H1 (cell line): ENCODE data around the gene TREM1. TPM values are rescaled to one million over a fixed set of nuclear protein-coding genes. Genes with fewer than 3 reads are reported as not detected.

Experiments used
- CTCF ChIA-PET: fragments of 300-600 bp; sonication (Branson Sonifier 250); formaldehyde crosslinking; loops from one replicate; lab custom pipeline; 2021; ENCODE audit not compliant: partially characterized antibody; lab: Charles Lee
- POLR2A ChIA-PET: fragments of 300-600 bp; sonication (Branson Sonifier 250); formaldehyde crosslinking; loops from one replicate; lab custom pipeline; 2021; ENCODE audit warnings: inconsistent platforms; ENCODE audit not compliant: partially characterized antibody; lab: Charles Lee
- DNase-seq, 2 experiments: peaks; one replicate each; pipeline versions ENCODE4 v3.0.0 to v3.0.0-alpha.2; 2010 to 2022; ENCODE audit warnings: low spot score in 2 of 2, low read depth in 1 of 2, mixed read lengths in 1 of 2
- FAIRE-seq: peaks from 2 replicates; lab custom pipeline; 2011; peaks lifted over from hg19 to GRCh38; lab: Jason Lieb, UNC
- H2AFZ ChIP-seq: 2 replicates; pipeline ENCODE4 v1.8.1; 2012; ENCODE audit warnings: low read length, inconsistent platforms
- H2AK5ac ChIP-seq: 2 replicates; pipeline ENCODE4 v1.6.1; 2013; ENCODE audit warnings: low read depth, low read length
- H2BK120ac ChIP-seq: replicated peaks from 2 replicates; pipeline ENCODE3; 2013; ENCODE audit warnings: low read depth, low read length, inconsistent platforms
- H2BK12ac ChIP-seq: 2 replicates; pipeline ENCODE4 v1.6.1; 2013; ENCODE audit warnings: low read depth, low read length
- H2BK15ac ChIP-seq: 2 replicates; pipeline ENCODE4 v1.6.1; 2013; ENCODE audit warnings: low read length
- H2BK20ac ChIP-seq: 2 replicates; pipeline ENCODE4 v1.6.1; 2013; ENCODE audit warnings: low read length
- H2BK5ac ChIP-seq: 2 replicates; pipeline ENCODE4 v1.6.1; 2013; ENCODE audit warnings: low read depth, low read length
- H3K14ac ChIP-seq: 2 replicates; pipeline ENCODE4 v1.6.1; 2013; ENCODE audit warnings: inconsistent platforms; ENCODE audit not compliant: insufficient read length
- H3K18ac ChIP-seq: 2 replicates; pipeline ENCODE4 v1.6.1; 2013; ENCODE audit warnings: low read length; ENCODE audit errors: extremely low read depth
- H3K23ac ChIP-seq: 2 replicates; pipeline ENCODE4 v1.6.1; 2013; ENCODE audit warnings: inconsistent platforms; ENCODE audit not compliant: insufficient read length
- H3K23me2 ChIP-seq: 2 replicates; pipeline ENCODE4 v1.6.1; 2013; ENCODE audit warnings: low read depth, low read length
- H3K27ac ChIP-seq: 2 replicates; pipeline ENCODE4 v1.6.1; 2011; ENCODE audit warnings: low read depth, low read length, inconsistent platforms
- H3K27me3 ChIP-seq, 4 experiments: replicated peaks in 1 of 4; 1 replicate in 1 of 4; 2 replicates in 3 of 4; pipeline versions ENCODE4 v1.6.1 to v1.8.1; 2011 to 2013; ENCODE audit warnings: low read length in 3 of 4, mild to moderate bottlenecking in 3 of 4, inconsistent platforms in 2 of 4, mixed read lengths in 2 of 4, moderate library complexity in 1 of 4; ENCODE audit not compliant: control insufficient read depth in 3 of 4, insufficient read depth in 3 of 4; ENCODE audit errors: extremely low read depth in 1 of 4
- H3K36me3 ChIP-seq, 4 experiments: 2 replicates each; pipeline versions ENCODE4 v1.6.1 to v1.8.1; 2011 to 2013; ENCODE audit warnings: mild to moderate bottlenecking in 4 of 4, low read length in 3 of 4, moderate library complexity in 2 of 4, control low read depth in 1 of 4, inconsistent platforms in 1 of 4; ENCODE audit not compliant: insufficient read depth in 4 of 4, control insufficient read depth in 2 of 4
- H3K4ac ChIP-seq: replicated peaks from 2 replicates; pipeline ENCODE3; 2013; ENCODE audit warnings: low read length, low read depth, mixed read lengths, inconsistent platforms; ENCODE audit not compliant: insufficient read length
- H3K4me1 ChIP-seq, 4 experiments: replicated peaks in 1 of 4; 1 replicate in 1 of 4; 2 replicates in 3 of 4; pipeline versions ENCODE4 v1.6.1 to v1.8.1; 2011 to 2013; ENCODE audit warnings: low read length in 3 of 4, inconsistent platforms in 2 of 4, mixed read lengths in 1 of 4; ENCODE audit not compliant: insufficient read depth in 4 of 4, control insufficient read depth in 3 of 4
- H3K4me2 ChIP-seq, 2 experiments: 2 replicates each; pipeline versions ENCODE4 v1.6.1 to v1.8.1; 2011 to 2013; ENCODE audit warnings: low read depth in 2 of 2, low read length in 2 of 2, control low read depth in 1 of 2, inconsistent platforms in 1 of 2, mild to moderate bottlenecking in 1 of 2; ENCODE audit not compliant: insufficient read depth in 1 of 2
- H3K4me3 ChIP-seq, 4 experiments: fragments of 200-600, 300-600 bp in 1 of 4; sonication (generic), shearing (Covaris generic), sonication (Bioruptor Twin) in 1 of 4; 2 replicates each; pipeline versions ENCODE4 v1.5.1 to v1.8.1; 2011 to 2016; ENCODE audit warnings: low read length in 4 of 4, low read depth in 3 of 4, control low read depth in 2 of 4, inconsistent platforms in 2 of 4, mild to moderate bottlenecking in 2 of 4, mixed read lengths in 1 of 4, moderate library complexity in 1 of 4; ENCODE audit not compliant: insufficient read depth in 2 of 4; ENCODE audit errors: extremely low read depth in 1 of 4
- H3K56ac ChIP-seq: replicated peaks from 2 replicates; pipeline ENCODE3; 2013; ENCODE audit warnings: low read depth, mild to moderate bottlenecking, mixed read lengths, low read length, inconsistent platforms; ENCODE audit not compliant: insufficient read length
- H3K79me1 ChIP-seq: 2 replicates; pipeline ENCODE4 v1.6.1; 2013; ENCODE audit warnings: low read depth, low read length, control low read depth
- H3K79me2 ChIP-seq, 2 experiments: 2 replicates each; pipeline versions ENCODE4 v1.6.1 to v1.8.1; 2012 to 2013; ENCODE audit warnings: low read length in 2 of 2, mild to moderate bottlenecking in 2 of 2, inconsistent platforms in 1 of 2; ENCODE audit not compliant: insufficient read depth in 2 of 2, control insufficient read depth in 1 of 2
- H3K9ac ChIP-seq, 4 experiments: replicated peaks in 1 of 4; 1 replicate in 1 of 4; 2 replicates in 3 of 4; pipeline versions ENCODE4 v1.6.1 to v1.8.1; 2011 to 2013; ENCODE audit warnings: low read depth in 3 of 4, low read length in 3 of 4, control low read depth in 2 of 4, mild to moderate bottlenecking in 2 of 4, moderate library complexity in 2 of 4, inconsistent platforms in 1 of 4; ENCODE audit errors: extremely low read depth in 1 of 4
- H3K9me3 ChIP-seq, 2 experiments: 2 replicates each; pipeline versions ENCODE4 v1.6.1 to v1.8.1; 2012 to 2013; ENCODE audit warnings: mild to moderate bottlenecking in 2 of 2, moderate library complexity in 2 of 2, control low read depth in 1 of 2, inconsistent platforms in 1 of 2, low read depth in 1 of 2, low read length in 1 of 2, mixed read lengths in 1 of 2; ENCODE audit not compliant: insufficient read depth in 2 of 2
- H4K20me1 ChIP-seq, 2 experiments: replicated peaks in 1 of 2; 2 replicates each; pipeline versions ENCODE3 to v1.8.1; 2011 to 2013; ENCODE audit warnings: inconsistent platforms in 2 of 2, low read length in 2 of 2, mild to moderate bottlenecking in 1 of 2; ENCODE audit not compliant: insufficient read depth in 2 of 2, control insufficient read depth in 1 of 2
- H4K5ac ChIP-seq: 2 replicates; pipeline ENCODE4 v1.6.1; 2013; ENCODE audit warnings: low read length, low read depth, mixed read lengths, inconsistent platforms; ENCODE audit not compliant: insufficient read length
- H4K8ac ChIP-seq: 2 replicates; pipeline ENCODE4 v1.8.0; 2013; ENCODE audit warnings: mild to moderate bottlenecking, moderate library complexity, low read length, inconsistent platforms; ENCODE audit not compliant: insufficient read depth; ENCODE audit errors: extremely low read depth
- H4K91ac ChIP-seq: replicated peaks from 2 replicates; pipeline ENCODE3; 2013; ENCODE audit warnings: low read length, mixed read lengths, inconsistent platforms; ENCODE audit not compliant: insufficient read length
- EGR1 ChIP-seq: IDR thresholded peaks from 2 replicates; pipeline ENCODE4 v1.6.1; 2011; ENCODE audit warnings: low read depth, low read length, borderline replicate concordance
- WGBS, 2 experiments: shearing (Covaris generic) in 1 of 2; methylation state at CpG; one replicate each; pipeline versions ENCODE4 v1.1.6 to v1.1.7; 2013 to 2015; ENCODE audit warnings: low lambda C conversion rate in 2 of 2, mixed read lengths in 2 of 2, inconsistent platforms in 1 of 2, low coverage in 1 of 2, missing lambda C conversion rate in 1 of 2; ENCODE audit not compliant: insufficient replicate concordance in 2 of 2, insufficient coverage in 1 of 2, insufficient read length in 1 of 2; ENCODE audit errors: extremely low coverage in 1 of 2, missing lambda C conversion rate in 1 of 2; 5-methylcytosine and 5-hydroxymethylcytosine counted together
- polyA plus RNA-seq, 7 experiments: library from polyadenylated mRNA; depleted of rRNA in 3 of 7; stranded (reverse) in 5 of 7; unstranded in 2 of 7; fragments of >200 nt in 5 of 7; fragments of 200-250 nt in 2 of 7; gene quantifications; 1 replicate in 5 of 7; 2 replicates in 1 of 7; 4 replicates in 1 of 7; pipeline versions ENCODE4 v1.2.1 to v1.2.3, GENCODE V29; 2011 to 2013; ENCODE audit warnings: missing spikeins in 2 of 7, mixed read lengths in 2 of 7
- total RNA-seq: library from RNA; stranded (reverse); fragmentation: NEBNext Ultra II Directional; extraction: Animal tissue kit (Norgen Biotek cat#: 25700); gene quantifications from 2 replicates; pipeline ENCODE4 v1.2.1, GENCODE V29; 2021

TREM1 gene
- total and polyA plus RNA-seq, 2 of the 8 experiments (the other 6 are each of a cell fraction or from before 2014, with no cell fraction given): not detected

DNA sequence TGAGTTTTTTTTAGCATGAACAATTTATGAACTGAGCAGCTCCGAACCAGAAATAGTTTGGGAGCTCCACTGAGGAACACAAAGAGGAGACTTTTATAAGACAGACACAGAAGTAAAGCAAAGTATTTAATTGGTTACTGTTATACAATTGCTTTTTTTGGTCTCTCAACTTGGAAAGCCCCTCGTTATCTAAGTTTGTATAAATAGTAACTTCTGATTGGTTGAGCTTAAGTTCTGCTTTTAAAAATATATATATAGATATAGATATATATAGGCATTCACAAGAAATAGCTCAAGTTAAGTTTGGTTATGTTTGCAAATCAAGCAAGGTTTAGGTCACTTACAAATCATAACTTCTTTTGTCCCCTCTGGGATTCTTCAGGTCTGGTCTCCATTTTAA, 28.7 kb upstream of the TREM1 start:
- no peaks in the 10 kb centered on the region for H3K36me3 ChIP-seq
- CTCF ChIA-PET: interaction anchor here (1.6 to 2.3 kb wide), 3 partner anchors 8 to 35 kb away, joined by 4 to 9 read pairs (median 8); no protein-coding TSS in a partner anchor
- TF ChIP-seq EGR1: no peak

More for the DNA sequence above, 28.7 kb upstream of the TREM1 start:
- Histone ChIP-seq H2AFZ (no peak overlapping the region), H3K56ac (no peak overlapping the region), H3K14ac (no peak overlapping the region), H2BK5ac (no peak overlapping the region), H2BK15ac (no peak overlapping the region), H3K9ac (no peak overlapping the region), H2AK5ac (no peak overlapping the region), H2BK12ac (no peak overlapping the region), H3K9me3 (no peaks in the 10 kb centered on the region), H3K23ac (no peak overlapping the region), H3K4me1 (peaks cover 0 to 13% (median 3%) of the 10 kb centered on the region in 4 experiments; a peak in 5 of 7 replicates), H3K4me2 (no peak overlapping the region), H4K91ac (no peak overlapping the region), H2BK120ac (no peak overlapping the region), H4K20me1 (no peaks in the 10 kb centered on the region), H4K8ac (no peak overlapping the region), H3K27me3 (peaks cover 0 to 4% (median 2%) of the 10 kb centered on the region in 4 experiments; a peak in 1 of 7 replicates), H3K4me3 (no peak overlapping the region), H2BK20ac (no peak overlapping the region), H4K5ac (no peak overlapping the region), H3K4ac (no peak overlapping the region), H3K79me1 (no peaks in the 10 kb centered on the region), H3K18ac (no peak overlapping the region), H3K79me2 (no peaks in the 10 kb centered on the region), H3K27ac (no peak overlapping the region), H3K23me2 (no peaks in the 10 kb centered on the region)
- 88% methylated on average over 2 of the region's 2 CpGs; no CpG with 5 or more reads in 1 of the 2 experiments for WGBS, 2 experiments
- POLR2A ChIA-PET: no interaction called here
- no peak for FAIRE-seq
- DNase-seq: no peak
